HG03521 (cell line): Measurements from ENCODE around the gene MRC2.

Experiments
- ATAC-seq: cut with Tn5 transposase; IDR thresholded peaks from one replicate; pipeline ENCODE4 v1.9.1; 2021; ENCODE audit warnings: mild to moderate bottlenecking, moderate library complexity; ENCODE audit not compliant: unreplicated experiment

MRC2 gene

GRCh38 chr17:62717889-62718288 lies 90.4 kb downstream of the MRC2 start:
- no peak for ATAC-seq

GRCh38 chr17:62718429-62718828 lies 91.0 kb downstream of the MRC2 start:
- no peak for ATAC-seq

GRCh38 chr17:62719586-62719985 lies 92.1 kb downstream of the MRC2 start:
- ATAC-seq, result no peak

DNA sequence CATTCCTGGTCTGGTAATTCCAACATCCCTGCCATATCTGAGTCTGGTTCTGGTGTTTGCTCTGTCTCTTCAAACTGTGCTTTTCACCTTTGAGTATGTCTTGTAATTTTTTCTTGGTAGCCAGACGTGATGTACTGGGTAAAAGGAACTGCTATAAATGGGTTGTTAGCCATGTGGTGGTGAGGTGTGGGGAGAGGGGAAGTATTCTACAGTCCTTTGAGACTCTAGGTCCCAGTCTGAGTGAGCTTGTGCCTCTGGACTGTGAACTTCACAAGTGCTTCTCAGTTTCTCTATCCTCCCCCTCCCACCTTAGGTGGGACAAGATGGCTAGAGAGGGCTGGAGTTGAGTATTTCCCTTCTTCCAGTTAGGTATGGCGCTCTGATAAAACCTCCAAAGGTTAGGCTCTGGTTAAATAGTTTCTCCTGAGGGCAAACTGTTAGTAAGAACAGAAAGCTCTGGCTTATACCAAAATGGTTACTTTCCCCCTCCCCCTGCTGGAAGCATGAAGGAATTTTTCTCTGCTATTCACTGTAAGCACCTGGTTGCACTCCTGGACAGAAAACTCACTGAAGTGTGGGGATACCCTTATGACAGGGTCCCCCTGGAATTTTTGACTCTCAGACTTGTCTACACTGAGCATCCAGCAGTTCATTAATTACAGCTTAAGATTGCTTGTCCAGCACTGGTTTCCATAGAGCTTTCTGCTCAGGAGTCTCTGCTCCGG lies 92.8 kb downstream of the MRC2 start:
- ATAC-seq, result no peak

GRCh38 chr17:62722625-62723024 lies 95.2 kb downstream of the MRC2 start:
- ATAC-seq, result no peak

DNA sequence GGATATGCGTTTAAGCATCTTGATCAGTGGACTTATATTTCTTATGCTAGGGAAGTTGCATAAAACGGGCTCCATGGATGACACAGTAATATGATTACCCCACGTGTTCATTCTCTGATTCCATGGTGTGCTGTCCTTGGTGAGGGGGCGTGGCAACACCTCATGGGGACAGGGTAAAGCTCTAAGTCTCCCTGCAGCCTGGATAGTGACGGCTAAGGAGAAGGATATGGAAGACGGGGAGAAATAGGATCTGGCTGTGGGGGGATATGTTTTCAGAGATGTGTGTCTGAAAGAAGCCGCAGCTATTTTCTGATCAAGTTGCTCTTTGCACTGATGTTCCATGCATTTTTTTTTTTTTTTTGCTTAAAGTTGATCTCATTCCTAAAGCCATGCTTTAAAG lies 96.4 kb downstream of the MRC2 start:
- no peak for ATAC-seq

GRCh38 chr17:62724398-62725146 lies 97.1 kb downstream of the MRC2 start:
- ATAC-seq, result peak; percentile 85

DNA sequence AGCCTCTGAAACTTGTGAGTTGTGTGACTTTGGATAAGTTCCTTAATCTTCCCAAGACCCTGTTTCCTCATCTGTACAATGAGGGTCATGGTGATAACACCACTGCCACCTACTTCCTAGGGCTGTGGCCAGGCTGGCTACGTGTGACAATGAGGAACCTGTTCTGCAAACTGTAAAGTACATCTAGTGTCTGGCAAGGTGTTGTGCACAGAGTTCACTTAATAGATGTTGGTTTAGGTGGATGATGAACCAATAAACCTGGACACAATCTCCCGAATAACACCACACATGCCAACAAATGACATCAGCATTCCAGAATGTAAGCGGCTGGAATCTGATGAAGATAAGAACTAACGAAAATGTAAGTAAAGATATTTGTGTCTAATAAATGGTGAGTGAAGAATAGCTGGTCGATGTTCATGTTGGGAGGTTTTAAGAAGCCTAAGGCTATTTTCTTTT lies 98.3 kb downstream of the MRC2 start:
- no peak for ATAC-seq

DNA sequence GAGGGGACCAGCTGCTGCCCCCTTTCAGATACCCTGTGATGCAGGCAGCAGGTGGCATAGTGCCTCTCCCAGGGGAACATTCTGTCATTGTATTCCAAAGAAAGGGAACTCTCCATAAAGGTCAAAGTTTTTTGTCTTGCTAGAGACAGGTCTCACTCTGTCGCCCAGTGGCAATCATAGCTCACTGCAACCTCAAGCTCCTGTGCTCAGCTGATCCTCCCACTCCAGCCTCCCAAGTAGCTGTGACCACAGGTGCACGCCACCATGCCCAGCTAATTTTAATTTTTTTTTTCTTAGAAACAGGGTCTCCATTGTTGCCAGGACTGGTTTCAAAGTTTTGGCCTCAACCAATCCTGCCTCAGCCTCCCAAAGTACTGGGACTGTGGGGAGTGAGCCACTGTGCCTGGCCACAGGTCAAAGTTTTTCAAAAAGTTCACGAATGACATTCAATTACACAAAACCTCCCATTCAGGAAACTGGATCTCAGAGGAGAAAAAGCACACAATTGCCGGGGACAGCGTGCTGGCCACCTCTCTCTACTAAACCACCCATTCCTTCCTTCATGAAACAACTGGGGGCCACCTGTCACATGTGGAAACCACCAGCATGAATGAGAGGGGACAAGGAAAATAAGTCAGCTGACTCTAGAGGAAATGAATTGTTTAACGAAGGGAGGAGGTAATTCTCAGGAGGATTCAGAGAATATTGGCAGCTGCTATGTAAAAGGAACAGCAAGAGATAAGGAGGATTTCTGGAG lies 100.6 kb downstream of the MRC2 start:
- no peak for ATAC-seq

DNA sequence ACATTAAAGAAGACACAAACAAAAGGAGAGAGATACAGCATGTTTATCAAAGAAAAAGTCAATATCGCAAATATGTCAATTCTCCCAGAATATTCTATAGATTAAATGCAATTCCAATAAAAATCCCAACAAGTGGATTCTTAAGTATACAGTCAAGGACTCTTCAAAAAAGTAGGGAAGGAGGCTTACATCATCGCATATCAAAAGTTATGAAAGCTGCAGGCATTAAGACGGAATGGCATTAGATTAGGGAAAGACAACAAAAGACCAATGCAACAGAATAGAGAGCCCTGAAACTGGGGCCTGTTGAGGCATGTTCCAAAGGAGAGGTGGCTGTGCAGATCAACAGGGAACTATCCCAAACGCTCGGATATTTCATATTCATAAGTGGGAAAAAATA lies 104.7 kb downstream of the MRC2 start:
- no peak for ATAC-seq

- no peak for ATAC-seq
These were observed 107.7 kb downstream of the MRC2 start for GRCh38 chr17:62735044-62735651.

DNA sequence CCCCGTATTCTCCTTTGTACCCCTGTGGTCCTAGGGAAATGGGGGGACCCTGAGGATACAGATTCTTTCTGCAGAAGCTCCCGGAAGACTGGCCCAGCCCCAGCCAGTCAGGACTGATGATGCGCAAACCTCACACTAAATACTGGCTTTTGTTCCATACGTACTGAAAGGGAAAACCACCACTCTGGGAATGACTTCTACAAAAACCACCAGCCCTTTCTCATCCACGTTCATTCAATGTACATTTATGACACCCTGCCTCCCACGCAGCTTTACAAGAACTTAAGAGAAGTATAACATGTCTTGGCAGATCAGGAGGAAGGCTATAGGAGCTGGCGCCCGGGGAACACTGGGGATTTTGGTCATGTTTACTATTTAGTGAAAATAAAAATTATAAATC lies 110.0 kb downstream of the MRC2 start:
- ATAC-seq, result no peak

- ATAC-seq, result no peak
These were observed 110.8 kb downstream of the MRC2 start for GRCh38 chr17:62738281-62738680.

GRCh38 chr17:62739645-62740388 lies 112.3 kb downstream of the MRC2 start:
- ATAC-seq, result no peak

DNA sequence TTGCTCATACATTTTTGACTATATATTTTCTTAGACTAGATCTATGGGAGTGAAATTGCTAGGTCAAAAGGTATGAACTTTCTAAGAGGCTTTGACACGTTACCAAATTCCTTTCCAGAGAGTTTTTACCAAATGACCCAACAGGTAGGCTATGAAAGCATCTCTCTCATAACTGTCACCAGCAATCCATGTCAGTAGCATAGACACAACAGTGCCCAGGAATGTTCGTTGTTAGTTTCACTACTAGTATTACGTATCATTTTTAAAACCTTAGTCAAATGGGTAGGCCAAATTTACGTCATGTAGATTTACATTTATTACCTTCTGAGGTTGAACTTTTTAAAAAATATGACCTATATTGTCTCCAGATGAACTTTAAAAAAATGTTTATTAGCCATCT lies 113.8 kb downstream of the MRC2 start:
- peak; percentile 62 for ATAC-seq
